PC-3 (cell line): ENCODE data around the gene TMEM270. TPM values are rescaled to one million over a fixed set of nuclear protein-coding genes. Genes with fewer than 3 reads are reported as not detected.
A peak's percentile ranks its signal among the peaks of the same experiment; 100 is the strongest.

Experiments
- ATAC-seq: fragments of 200-7000 bp; cut with Tn5 transposase; 2 replicates; pipeline ENCODE4 v1.9.1; 2020; ENCODE audit warnings: mild to moderate bottlenecking, moderate library complexity
- BruUV-seq: library from RNA; stranded (reverse); fragments of 400-500 nt; replicated peaks from 2 replicates; lab custom pipeline; 2021; lab: Mats Ljungman, UMichigan
- CTCF ChIA-PET: fragments of 300-600 bp; sonication (Branson Sonifier 250); formaldehyde crosslinking; loops from one replicate; lab custom pipeline; 2022; ENCODE audit warnings: antibody characterized with exemption; lab: Charles Lee
- POLR2A ChIA-PET: fragments of 300-600 bp; sonication (Branson Sonifier 250); formaldehyde crosslinking; loops from one replicate; lab custom pipeline; 2022; ENCODE audit warnings: antibody characterized with exemption; ENCODE audit not compliant: unreplicated experiment; lab: Charles Lee
- DNase-seq: peaks from one replicate; pipeline ENCODE4 v3.0.0-alpha.2; 2015
- H2AFZ ChIP-seq: fragments of 300-600 bp; sonication (generic); 2 replicates; pipeline ENCODE4 v1.6.0; 2016; ENCODE audit warnings: antibody characterized with exemption, low read length
- H3F3A ChIP-seq: fragments of 300-600 bp; sonication (generic); one replicate; pipeline ENCODE4 v1.6.0; 2017; ENCODE audit warnings: antibody characterized with exemption, low read length, control low read depth, mild to moderate bottlenecking; ENCODE audit not compliant: unreplicated experiment
- H3K27ac ChIP-seq: fragments of 300-600 bp; sonication (generic); 2 replicates; pipeline ENCODE4 v1.5.1; 2016; ENCODE audit warnings: mild to moderate bottlenecking, low read length
- H3K27me3 ChIP-seq: fragments of 300-600 bp; sonication (generic); 2 replicates; pipeline ENCODE4 v1.6.1; 2016; ENCODE audit warnings: low read length, mixed read lengths
- H3K36me3 ChIP-seq: fragments of 300-600 bp; sonication (generic); 2 replicates; pipeline ENCODE4 v1.6.1; 2016; ENCODE audit warnings: low read depth, mixed run types, low read length, mixed read lengths
- H3K4me1 ChIP-seq: fragments of 300-600 bp; sonication (generic); 2 replicates; pipeline ENCODE4 v1.5.1; 2016; ENCODE audit warnings: low read length; ENCODE audit not compliant: insufficient read depth
- H3K4me2 ChIP-seq: fragments of 300-600 bp; sonication (generic); 2 replicates; pipeline ENCODE4 v1.6.0; 2016; ENCODE audit warnings: low read length
- H3K4me3 ChIP-seq: fragments of 300-600 bp; sonication (generic); 2 replicates; pipeline ENCODE4 v1.5.1; 2016; ENCODE audit warnings: mild to moderate bottlenecking, low read length, mixed read lengths
- H3K79me2 ChIP-seq: fragments of 300-600 bp; sonication (generic); 2 replicates; pipeline ENCODE4 v1.6.1; 2017; ENCODE audit warnings: low read length, mixed read lengths
- H3K9ac ChIP-seq: fragments of 300-600 bp; sonication (generic); 2 replicates; pipeline ENCODE4 v1.6.0; 2016; ENCODE audit warnings: mild to moderate bottlenecking, low read length
- H3K9me2 ChIP-seq: fragments of 300-600 bp; sonication (generic); replicated peaks from 2 replicates; pipeline ENCODE4 v1.6.1; 2016; ENCODE audit warnings: mixed run types, low read length, mixed read lengths
- H3K9me3 ChIP-seq: fragments of 300-600 bp; sonication (generic); 2 replicates; pipeline ENCODE4 v1.6.1; 2016; ENCODE audit warnings: low read length, mixed read lengths
- H4K20me1 ChIP-seq: fragments of 300-600 bp; sonication (generic); 2 replicates; pipeline ENCODE4 v1.6.1; 2016; ENCODE audit warnings: low read length, mixed read lengths
- EZH2 ChIP-seq: fragments of 300-600 bp; sonication (generic); IDR thresholded peaks from one replicate; pipeline ENCODE4 v1.6.1; 2017; ENCODE audit warnings: antibody characterized with exemption, mild to moderate bottlenecking, low read length; ENCODE audit not compliant: unreplicated experiment
- EZH2phosphoT487 ChIP-seq: fragments of 300-600 bp; sonication (generic); IDR thresholded peaks from 2 replicates; pipeline ENCODE4 v1.6.1; 2018; ENCODE audit warnings: mild to moderate bottlenecking, antibody characterized with exemption, low read length, borderline replicate concordance
- intact Hi-C: fragments of 100-400 bp; cut with micrococcal nuclease; formaldehyde crosslinking; loops from 2 replicates; pipeline ENCODE4 v1.9.0; 2023
- total RNA-seq: library from RNA; depleted of rRNA; stranded (reverse); fragments of >200 nt; gene quantifications from 2 replicates; pipeline ENCODE4 v1.2.3, GENCODE V29; 2014
- TF ChIP-seq, protein P1 (sequence below): fragments of 300-600 bp; sonication (generic); conservative IDR thresholded peaks from 2 replicates; pipeline ENCODE4 v1.5.1; 2017; ENCODE audit warnings: antibody characterized with exemption, low read depth, mild to moderate bottlenecking, low read length

Gene TMEM270
- total RNA-seq, 1 experiment from 2014 or later, result not detected

DNA sequence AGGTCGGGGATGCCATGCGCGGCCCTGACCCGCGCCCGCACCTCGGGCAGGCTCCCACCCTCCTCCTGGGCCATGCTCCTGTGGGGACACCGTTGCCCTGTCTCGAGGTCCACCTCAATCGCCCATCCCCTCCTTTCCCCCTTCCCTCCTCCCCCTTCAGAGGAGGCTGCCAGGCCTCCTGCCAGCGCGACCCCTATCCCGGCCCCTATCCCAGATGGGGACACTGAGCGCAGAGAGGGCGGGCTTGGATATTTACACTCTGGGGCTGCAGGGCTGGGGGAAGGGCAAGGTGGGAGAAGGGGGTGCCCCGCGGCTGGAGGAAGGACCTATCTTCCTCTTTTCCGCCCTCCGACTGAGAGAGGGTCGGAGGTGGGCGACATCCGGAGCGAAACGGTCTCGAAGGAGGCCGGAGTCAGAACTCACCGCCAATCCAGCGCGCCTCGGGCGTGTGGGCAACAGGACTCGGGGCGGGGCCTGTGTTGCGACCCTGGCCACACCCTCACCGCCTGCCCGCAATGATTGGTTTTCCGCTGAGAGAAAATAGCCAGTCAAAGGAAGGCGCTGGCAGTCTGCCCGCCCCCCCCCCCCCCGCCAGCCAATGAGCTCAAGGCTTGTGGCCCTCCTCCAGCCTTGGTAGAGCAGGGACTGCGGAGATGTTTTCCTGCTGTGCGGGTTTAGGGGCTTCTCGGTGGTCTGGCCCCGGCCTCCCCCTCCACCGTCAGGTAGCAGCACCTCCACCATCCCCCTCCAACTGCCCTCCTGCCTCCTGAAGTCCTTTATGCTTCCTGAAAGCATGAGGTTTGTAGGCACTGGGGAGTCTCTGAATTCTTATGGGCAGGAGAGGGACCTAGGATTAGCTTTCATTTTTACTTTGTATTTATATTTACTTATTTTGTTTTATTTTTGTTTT, 18.6 kb upstream of the TMEM270 start, which contains the start of gene METTL27:
METTL27 (minus strand) TSS at position 450 of the 910 bp plus-strand sequence; CDS start at position 74, 376 bp downstream.
- Histone ChIP-seq H3K36me3 (no peaks in the 10 kb centered on the region), H3K9ac (peak within 1 kb of the TSS; percentile 83), H3K27ac (0 out of 2 replicates have a peak within 1 kb of the TSS, but pooled peaks have one; percentile 13), H2AFZ (peak within 1 kb of the TSS; percentile 96), H3K4me1 (peaks cover 13% of the 10 kb centered on the region; the same call in 1 of the 2 replicates), H3K9me2 (no peaks in the 10 kb centered on the region), H3K79me2 (0 out of 2 replicates have a peak, but pooled peaks cover 7% of the 10 kb centered on the region), H3K27me3 (no peaks in the 10 kb centered on the region), H4K20me1 (no peaks in the 10 kb centered on the region), H3K4me3 (peak within 1 kb of the TSS; percentile 92), H3K4me2 (peak within 1 kb of the TSS; percentile 100), H3F3A (no peaks in the 10 kb centered on the region), H3K9me3 (no peaks in the 10 kb centered on the region)
- TF ChIP-seq, protein P1, sequence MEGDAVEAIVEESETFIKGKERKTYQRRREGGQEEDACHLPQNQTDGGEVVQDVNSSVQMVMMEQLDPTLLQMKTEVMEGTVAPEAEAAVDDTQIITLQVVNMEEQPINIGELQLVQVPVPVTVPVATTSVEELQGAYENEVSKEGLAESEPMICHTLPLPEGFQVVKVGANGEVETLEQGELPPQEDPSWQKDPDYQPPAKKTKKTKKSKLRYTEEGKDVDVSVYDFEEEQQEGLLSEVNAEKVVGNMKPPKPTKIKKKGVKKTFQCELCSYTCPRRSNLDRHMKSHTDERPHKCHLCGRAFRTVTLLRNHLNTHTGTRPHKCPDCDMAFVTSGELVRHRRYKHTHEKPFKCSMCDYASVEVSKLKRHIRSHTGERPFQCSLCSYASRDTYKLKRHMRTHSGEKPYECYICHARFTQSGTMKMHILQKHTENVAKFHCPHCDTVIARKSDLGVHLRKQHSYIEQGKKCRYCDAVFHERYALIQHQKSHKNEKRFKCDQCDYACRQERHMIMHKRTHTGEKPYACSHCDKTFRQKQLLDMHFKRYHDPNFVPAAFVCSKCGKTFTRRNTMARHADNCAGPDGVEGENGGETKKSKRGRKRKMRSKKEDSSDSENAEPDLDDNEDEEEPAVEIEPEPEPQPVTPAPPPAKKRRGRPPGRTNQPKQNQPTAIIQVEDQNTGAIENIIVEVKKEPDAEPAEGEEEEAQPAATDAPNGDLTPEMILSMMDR, result no peak
- no peak for TF ChIP-seq EZH2
- TF ChIP-seq EZH2phosphoT487, result no peak
- DNase-seq, result peak; percentile 91
- ChIA-PET CTCF (interaction anchor here (0.5 to 1.0 kb wide), 8 partner anchors 8 to 230 kb away, joined by 3 to 13 read pairs (median 4); no protein-coding TSS in a partner anchor), POLR2A (interaction anchor here (0.5 to 1.4 kb wide), 11 partner anchors 8 to 761 kb away, joined by 3 to 64 read pairs (median 4); partner anchors contain the start of gene CLDN4)
- BruUV-seq, result TSS peak; percentile 83
- peak; percentile 94 for ATAC-seq
- intact Hi-C loops, result no loop called here

DNA sequence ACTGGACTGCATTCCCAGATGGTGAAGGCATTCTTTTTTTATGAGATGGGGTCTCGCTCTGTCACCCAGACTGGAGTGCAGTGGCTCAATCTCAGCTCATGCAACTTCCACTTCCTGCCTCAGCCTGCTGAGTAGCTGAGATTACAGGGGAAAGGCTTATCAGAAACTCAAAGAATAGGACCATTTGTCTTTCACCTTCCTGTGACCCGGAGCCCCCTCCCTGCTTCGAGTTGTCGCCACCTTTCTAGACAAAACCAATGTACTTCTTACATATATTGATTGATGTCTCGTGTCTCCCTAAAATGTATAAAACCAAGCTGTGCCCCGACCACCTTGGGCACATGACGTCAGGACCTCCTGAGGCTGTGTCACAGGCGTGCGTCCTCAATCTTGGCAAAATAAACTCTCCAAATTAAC, 16.8 kb upstream of the TMEM270 start:
- peaks cover 27% of the 10 kb centered on the region for H3K4me1 ChIP-seq
- CTCF ChIA-PET, result no interaction called here

More for the DNA sequence above, 16.8 kb upstream of the TMEM270 start:
- H3K36me3 ChIP-seq, result no peaks in the 10 kb centered on the region
- H3K79me2 ChIP-seq, result 0 out of 2 replicates have a peak, but pooled peaks cover 7% of the 10 kb centered on the region
- H3K9ac ChIP-seq, result no peak overlapping the region
- H3K9me3 ChIP-seq, result no peaks in the 10 kb centered on the region
- H3K9me2 ChIP-seq, result no peaks in the 10 kb centered on the region
- no peak overlapping the region for H3K4me2 ChIP-seq
- intact Hi-C loops, result no loop called here
- ATAC-seq, result no peak
- H3K4me3 ChIP-seq, result no peak overlapping the region
- H2AFZ ChIP-seq, result no peak overlapping the region
- BruUV-seq, result no TSS peak
- H4K20me1 ChIP-seq, result no peaks in the 10 kb centered on the region
- no peak for DNase-seq
- H3F3A ChIP-seq, result no peaks in the 10 kb centered on the region
- TF ChIP-seq EZH2phosphoT487 (no peak), EZH2 (no peak)
- TF ChIP-seq, protein P1, result no peak
- POLR2A ChIA-PET, result no interaction called here
- H3K27me3 ChIP-seq, result no peaks in the 10 kb centered on the region
- no peak overlapping the region for H3K27ac ChIP-seq
